Activated CD4-positive, alpha-beta T cell treated with anti-CD3 and anti-CD28 coated beads, Interleukin-2, amount 50 U/mL, for 1 hour (primary cell): ENCODE results near the gene PIN1.
A peak's percentile ranks its signal among the peaks of the same experiment; 100 is the strongest.

Source experiments
- DNase-seq: peaks from one replicate; pipeline ENCODE4 v3.0.0-alpha.2; 2020

PIN1 gene

DNA sequence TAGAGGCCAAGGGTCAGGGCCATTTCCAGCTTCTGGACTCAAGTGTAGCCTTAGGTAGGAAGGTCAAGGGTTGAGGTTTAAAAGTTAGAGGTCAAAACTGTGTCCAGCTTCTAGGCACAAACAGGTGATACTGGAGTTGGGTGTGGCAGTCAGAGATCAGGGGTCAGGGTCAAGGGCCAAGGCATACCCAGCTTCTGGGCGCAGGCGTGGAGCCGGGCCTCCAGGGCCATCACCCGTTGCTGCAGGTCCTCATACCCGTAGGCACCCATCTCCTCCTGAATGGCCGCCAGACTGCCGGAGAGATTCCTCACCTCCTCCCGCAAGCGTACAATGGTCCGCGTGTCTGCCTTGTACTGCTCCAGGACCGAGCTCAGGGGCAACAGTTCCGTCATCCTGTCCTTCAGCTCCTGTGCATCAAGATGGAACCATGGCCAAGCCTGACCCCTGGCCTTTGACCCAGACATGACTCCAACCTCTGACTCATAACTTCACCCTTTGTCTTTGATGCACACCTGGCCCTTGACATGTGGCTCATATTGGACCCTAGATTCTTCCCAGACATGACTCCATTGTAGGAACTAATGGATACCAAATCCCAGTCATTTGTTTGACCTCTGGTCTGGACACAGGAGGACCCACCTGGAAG, 22.1 kb downstream of the PIN1 start:
- DNase-seq = no peak

DNA sequence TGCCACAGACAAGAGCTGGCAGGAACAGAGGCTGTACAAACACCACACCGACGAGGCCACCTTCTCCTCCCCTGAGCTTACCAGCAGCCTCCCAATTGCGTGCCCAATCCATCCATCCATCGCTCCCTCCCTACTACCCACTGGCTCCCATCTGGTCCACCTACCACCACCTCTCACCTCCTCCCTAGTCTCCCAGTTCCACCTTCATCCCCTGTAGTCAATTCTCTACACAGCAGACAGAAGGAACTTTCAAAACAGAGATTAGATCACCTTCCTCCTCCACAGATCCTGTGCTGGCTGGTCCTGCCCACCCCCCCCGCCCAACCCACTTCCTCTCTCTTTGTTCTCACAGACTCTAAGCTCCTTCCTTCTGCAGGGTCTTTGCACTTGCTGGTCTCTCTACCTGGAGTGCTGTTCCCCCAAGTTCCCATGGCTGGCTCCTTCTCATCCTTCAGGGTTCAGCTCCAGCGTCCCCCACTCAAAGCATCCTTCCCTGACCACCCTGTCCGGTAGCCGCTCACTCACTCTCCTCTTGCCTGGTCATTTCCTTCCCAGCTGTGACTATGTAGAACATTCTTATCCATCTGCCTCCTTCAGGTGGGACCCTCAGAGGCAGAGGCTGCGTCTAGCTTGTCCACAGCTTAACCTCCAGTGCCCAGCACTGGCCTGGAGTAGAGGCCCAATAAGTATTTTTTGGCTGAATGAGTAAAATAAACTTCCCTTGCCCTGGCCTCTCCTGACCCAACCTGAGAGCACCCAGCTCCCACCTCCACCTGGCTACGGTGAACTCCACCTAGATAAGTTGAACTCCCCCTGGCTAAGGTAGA, 23.0 kb downstream of the PIN1 start:
- peak; percentile 14 for DNase-seq

DNA sequence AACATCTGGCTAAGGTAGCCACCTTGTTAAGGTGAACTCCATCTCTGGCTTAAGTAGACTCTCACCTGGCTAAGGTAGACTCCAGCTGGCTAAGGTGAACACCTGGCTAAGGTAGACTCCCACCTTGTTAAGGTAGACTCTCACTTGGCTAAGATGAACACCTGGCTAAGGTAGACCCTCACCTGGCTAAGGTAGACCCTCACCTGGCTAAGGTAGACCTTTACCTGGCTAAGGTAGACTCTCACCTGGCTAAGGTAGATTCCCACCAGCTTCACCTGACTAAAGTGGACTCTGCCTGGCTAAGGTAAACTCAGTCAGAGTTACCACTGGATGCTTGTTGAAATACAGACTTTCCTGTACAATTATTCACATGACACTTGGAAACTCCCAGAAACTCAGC, 23.6 kb downstream of the PIN1 start:
- DNase-seq = no peak

DNA sequence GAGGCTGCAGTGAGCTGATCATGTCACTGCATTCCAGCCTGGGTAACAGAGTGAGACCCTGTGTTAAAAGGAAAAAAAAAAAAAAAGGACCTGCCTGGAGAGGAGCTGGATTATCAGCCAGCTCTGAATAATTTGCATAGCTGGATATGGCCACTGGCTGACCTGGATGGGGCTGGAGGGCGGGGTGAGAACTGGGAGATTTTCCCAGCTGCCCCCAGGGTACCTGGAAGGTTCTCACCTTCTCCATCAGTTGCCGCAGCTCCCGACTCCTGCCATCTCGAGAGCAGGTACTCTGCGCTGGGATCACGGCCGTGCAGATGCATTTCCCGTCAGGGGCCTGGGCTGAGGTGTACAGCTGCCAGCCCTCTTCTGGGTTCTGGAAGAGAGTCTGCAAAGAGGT, 25.3 kb downstream of the PIN1 start:
- DNase-seq = no peak

DNA sequence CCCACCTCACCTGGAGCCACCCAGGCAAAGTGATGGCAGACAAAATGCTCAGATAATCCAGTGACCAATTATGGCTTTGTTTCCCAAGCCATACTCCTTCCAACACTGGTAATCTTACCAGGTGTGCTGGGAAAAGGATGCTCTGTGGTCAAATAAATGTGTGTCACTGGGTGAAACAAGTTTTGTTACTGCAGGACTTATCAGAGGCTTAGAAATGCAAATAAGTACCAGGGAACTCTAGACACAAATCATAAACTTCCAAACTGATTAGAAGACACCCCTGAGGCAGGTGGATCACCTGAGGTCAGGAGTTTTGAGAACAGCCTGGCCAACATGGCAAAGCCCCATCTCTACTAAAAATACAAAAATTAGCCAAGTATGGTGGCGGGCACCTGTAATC, 26.4 kb downstream of the PIN1 start:
- DNase-seq = no peak

DNA sequence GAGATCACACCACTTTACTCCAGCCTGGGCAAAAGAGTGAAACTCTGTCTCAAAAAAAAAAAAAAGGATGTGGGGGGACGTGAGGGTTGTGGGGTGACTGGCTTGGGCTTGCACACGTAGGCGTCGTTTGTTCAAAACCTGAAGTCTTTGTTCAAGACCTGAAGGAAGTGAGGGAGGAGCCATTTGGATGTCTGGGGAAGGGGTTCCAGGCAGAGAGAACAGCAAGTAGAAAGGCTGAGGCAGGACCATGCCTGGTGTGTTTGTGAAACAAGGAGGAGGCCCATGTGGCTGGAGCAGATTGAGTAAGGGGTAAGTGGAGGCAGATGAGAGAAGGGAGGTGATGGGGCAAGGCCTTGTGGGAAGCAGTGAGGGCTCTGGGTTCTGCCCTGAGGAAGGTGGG, 27.8 kb downstream of the PIN1 start:
- DNase-seq = no peak

DNA sequence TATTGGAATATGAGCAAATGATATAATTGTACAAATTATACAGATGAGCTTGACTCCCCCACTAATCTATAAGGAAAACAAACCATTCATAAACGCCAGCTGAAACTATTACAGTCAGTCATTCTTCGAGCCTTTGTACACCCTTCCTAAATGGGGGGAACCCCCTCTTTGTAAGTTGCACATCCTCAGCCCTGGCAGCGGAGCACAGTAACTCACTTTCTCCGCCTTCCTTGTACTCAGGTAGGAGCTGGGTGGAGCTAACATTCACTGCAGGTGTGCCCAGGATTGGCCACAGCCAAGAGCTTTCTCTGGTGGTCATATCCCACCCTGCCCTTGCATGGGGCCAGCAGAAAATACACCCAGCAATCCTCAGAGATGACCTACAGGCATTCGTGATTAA, 28.6 kb downstream of the PIN1 start:
- peak; percentile 21 for DNase-seq

DNA sequence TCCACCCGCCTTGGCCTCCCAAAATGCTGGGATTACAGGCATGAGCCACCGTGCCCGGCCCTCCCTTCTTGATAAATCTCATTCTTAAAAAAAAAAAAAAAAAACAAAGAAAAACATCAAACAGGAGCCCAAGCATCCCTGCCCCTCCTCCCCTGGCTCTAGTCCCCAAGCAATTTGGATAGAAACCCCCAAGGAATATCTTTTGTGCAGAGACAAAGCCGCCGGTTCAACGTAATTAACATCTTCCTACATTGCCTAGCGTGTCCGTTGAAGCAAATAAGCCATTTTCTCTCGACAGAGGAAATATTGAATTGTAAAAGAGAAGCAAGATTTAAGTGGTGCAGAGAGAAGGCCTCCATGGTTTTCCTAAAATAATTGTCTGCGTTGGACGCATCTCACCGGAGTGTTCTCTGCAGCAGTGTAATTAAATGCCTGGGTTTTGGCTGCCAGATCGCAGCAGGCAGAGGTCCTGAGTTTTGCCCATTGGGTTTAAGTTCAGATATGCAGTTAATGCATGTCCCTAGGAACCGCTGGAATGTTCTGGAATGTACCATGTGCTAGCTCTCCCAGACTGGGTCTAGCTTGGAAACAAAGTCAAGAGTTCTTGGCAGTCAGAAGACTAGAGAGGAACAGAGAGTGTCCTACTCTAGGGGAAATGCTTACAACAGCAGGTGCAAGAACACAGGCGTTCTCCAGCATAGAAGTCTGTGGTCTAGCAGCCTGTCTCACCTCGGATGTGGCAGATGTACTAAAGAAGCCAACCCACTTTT, 30.8 kb downstream of the PIN1 start:
- DNase-seq = peak; percentile 22

DNA sequence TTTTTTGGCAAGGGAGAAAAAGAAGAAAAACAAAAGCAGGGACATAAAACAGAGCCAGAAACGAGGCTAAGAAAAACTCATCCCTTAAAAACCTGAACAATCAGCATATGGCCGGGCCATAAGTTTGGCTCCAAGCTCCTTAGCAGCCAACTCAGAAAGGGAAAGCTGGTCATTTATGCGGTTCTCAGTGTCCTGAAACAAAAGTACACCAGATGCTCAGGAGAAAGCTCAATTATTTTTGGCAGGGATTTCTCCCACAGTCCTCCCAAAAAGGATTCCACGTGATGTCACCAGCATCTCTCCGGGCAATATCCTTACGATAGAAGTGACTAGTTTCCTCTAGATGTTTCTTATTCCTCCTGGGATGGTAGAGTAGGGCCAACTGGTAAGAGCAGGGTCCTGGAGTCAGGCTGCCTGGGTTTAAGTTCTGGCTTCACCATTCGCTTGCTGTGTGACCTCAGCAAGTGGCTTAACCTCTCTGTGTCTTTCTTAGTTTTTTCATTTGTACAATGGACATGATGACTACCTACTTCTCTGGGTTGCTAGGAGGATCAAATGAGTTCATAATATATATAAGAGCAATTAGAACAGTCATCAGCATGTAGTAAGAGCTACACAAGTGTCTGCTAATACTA, 34.0 kb downstream of the PIN1 start:
- DNase-seq = no peak

DNA sequence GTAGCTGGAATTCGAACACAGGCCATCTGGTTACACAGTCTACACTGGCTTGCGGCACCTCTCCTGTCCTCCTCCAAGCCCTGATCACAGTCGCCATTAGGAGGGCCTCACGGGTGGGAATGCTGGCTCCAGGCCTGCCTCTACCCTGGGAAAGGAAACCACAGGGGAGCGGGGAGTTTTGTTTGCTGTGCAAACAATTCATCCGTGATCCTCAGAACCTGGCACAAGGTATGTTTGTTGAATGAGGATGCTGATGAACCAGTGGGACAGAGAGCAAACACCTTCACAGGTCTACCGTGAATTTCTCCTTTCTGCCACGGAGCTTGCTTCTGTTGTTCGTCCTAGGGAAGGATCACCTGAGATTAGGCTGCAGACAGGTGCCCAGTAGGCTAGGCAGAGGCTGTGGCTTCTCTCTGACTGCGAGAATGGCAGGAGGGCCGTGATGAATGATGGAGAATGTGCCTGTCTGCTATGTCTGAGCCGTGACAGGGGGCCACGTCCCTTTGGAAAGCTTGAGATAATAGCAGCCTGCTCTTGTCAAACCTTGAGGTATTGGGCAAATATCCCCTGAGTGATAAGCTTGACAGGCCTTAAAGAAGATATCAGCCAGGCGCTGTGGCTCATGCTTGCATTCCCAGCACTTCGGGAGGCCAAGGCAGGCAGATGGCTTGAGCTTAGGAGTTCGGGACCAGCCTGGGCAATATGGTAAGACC, 36.7 kb downstream of the PIN1 start:
- DNase-seq = no peak

DNA sequence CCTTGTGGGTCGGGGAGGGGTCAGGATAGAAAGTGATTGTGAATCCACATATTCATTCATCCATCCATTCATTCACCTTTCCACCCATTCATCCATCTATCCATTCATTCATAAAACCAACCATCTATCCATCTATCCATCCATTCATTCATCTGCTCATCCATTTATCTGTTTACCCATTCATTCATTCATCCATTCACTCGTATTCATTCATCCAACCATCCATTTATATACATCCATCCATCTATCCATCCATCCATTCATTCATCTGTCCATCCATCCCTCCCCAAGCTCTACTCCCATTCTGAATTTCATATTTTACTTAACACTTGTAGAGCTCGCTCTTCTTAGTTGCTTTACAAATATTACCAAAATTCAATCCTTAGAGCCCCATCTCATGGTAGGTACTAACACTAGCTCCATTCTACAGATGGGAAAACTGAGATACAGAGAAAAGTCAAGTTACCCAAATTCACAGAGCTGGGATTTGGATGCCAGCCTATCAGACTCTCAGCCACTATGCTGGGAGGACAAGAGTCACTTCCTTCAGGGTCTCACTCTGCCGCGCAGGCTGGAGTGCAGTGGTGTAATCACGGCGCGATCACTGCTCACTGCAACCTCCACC, 37.6 kb downstream of the PIN1 start:
- no peak for DNase-seq

DNA sequence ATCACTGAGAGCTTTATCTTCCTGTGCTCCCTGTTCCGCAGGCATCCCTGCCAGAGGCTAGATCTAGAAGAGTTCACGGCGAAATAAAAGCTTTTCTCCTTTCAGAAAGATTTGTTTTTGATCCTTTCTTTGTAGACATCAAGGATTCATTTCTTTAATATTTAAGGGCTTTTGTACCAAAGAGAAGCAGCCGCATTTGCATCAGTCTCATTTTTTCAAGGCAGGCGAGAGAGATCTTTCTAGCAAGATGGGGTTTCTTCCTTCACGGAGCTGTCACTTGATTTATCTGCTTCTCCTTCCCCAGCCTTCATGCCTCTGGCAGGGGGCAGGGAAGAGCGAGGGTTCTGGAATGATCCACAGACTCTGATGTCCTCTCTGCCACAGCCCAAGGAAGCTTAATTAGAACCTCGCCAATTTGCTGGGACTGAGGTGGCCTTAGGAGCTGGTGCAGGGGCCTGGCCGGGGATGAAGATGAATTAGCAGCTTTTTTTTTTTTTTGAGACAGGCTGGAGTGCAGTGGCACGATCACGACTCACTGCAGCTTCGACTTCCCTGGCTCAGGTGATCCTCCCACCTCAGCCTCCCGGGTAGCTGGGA, 40.0 kb downstream of the PIN1 start:
- DNase-seq = no peak

DNA sequence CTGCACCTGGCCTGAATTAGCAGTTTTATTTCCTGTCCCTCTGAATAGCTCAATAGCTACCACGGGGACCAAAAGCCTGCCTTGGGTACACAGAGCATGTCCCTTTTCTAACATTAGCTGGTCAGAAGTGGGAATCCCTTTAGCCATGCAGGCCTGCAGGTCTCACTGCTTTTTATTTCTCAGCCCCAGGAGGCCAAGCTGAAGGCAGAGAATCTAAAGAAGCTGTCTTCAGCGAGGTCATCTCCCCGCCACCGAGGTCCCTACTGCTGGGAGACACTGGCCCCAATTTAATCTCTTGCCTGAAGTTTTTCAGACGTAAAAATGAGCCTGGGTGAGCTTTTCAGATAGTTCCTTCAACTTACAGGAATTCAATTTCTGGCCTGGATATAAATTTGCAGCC, 40.7 kb downstream of the PIN1 start:
- DNase-seq = no peak

DNA sequence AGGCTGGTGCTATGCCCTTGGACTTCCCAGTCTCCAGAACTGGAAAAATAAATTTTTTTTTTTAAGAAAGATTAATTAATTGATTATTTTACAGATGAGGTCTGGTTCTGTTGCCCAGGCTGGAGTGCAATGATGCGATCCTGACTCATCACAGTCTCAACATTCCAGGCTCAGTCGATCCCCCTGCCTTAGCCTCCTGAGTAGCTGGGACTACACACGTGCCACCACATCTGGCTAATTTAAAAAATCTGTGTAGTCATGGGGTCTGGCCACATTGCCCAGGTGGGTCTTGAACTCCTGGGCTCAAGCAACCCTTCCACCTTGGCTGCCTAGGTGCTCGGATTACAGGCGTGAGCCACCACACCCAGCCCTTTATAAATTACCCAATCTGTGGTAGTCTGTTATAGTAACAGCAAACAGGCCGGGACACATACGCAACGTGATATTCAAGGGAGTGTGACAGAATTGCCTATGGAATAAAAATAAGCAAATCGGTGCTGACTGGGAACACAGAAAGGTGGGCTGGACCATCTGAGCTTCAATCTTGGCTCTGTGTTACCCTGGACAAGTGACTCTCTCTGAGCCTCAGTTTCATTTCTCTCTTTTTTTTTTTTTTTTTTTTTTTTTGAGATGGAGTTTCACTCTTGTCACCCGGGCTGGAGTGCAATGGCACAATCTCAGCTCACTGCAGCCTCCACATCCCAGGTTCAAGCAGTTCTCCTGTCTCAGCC, 42.8 kb downstream of the PIN1 start:
- no peak for DNase-seq

DNA sequence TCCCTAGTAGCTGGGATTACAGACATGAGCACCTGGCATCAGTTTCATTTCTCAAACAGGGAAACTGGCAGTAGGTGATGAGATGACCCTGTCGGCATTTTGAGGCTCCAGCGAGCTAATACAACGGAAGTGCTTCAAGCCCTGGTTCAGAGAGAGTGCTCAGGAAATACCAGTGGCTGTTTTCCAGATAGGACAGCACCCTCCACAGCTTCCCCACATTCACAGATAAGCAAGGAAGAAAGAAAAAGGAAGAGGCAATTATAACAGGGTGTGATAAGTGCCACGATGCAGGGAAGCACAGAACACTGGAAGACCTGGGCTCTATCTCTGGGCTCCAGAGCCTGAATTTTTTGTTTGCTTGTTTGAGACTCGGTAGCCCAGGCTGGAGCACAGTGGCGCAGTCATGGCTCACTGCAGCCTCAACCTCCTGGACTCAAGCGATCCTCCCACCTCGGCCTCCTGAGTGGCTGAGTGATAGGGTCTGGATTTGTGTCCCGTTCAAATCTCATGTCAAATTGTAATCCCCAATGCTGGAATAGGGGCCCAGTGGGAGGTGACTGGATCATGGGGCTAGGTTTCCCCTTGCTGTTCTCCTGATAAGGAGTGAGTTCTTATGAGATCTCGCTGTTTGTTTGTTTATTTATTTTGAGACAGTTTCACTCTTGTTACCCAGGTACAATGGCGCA, 43.5 kb downstream of the PIN1 start:
- no peak for DNase-seq

DNA sequence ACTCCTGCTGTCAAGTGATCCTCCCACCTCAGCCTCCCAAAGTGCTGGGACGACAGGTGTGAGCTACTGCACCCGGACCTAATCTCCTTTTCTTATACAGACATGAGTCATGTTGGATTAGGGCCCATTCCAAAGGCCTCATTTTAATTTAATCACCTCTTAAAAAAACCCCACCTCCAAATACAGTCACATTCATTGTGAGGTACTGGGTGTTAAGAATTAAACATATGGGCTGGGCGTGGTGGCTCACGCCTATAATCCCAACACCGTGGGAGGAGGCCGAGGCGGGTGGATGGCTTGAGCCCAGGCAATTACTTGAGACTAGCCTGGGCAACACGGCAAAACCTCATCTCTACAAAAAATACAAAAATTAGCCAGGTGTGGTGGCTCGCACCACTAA, 46.6 kb downstream of the PIN1 start:
- no peak for DNase-seq

DNA sequence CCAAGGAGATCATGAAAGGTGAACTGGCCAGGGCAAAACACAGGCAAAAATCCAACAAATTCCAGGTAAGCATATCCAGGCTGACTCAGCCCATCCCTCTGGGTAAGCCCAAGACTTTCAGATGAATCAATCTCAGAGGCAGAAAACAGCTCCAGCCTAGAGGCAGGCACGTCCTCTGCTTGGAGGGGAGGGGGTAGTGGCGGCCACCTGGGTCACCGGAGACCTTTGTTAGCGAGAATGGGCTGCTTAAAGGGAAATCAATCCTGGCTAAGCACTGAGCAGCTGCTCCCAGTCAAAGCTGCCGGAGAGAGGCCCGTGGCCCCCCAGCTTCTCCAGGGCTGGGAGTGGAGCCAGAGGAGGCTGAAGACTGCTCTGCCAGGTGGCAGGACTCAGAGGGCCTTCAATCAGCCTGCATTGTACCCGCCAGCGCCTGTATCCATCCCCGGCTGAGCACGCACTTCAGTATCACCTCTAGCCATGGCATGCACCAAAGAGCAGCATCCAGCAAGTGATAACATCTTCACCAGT, 48.2 kb downstream of the PIN1 start:
- no peak for DNase-seq

DNA sequence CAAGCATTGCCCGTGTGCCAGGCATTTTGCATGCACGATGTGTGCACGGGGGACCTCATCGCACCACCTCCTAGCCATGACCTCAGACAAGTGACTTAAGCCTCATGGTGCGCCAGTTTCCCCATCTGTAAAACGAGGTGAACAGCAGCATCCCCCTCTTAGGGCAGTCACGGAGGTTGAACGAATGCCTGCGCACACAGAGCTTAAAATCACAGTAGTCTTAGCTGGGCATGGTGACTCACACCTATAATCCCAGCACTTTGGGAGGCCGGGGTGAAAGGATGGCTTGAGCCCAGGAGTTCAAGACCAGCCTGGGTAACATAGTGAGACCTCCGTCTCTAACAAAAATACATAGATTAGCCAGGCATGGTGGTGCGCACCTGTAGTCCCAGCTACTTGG, 48.6 kb downstream of the PIN1 start:
- no peak for DNase-seq

DNA sequence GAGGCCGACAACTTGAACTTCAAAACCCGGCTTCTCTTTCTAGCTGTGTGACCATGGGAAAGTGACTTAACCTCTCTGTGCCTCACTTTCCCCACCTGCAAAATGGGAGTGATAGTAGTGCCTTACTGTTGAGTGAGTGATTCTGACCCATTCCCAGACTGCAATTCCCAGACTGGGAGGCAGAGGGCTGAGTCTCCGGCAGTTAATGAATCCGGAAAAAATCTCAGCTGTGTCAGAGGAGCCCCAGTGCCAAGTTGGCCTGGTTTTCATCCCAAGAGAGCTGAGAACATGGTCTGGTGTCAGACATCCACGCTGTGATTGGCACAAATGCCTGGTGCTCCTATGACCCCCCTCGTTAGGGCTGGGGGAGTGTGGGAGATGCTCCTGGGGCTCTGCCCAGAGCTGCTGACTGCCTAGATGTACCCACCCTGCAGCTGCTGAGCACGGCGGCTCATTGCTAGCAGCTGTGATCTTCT, 50.0 kb downstream of the PIN1 start:
- DNase-seq = no peak
